ENCODE data around the gene CUBN. TPM values are rescaled to one million over a fixed set of nuclear protein-coding genes. Genes with fewer than 3 reads are reported as not detected.
A peak's percentile ranks its signal among the peaks of the same experiment; 100 is the strongest.

The CUBN gene
- total RNA-seq, 1 experiment from 2014 or later = 0.80 TPM

DNA sequence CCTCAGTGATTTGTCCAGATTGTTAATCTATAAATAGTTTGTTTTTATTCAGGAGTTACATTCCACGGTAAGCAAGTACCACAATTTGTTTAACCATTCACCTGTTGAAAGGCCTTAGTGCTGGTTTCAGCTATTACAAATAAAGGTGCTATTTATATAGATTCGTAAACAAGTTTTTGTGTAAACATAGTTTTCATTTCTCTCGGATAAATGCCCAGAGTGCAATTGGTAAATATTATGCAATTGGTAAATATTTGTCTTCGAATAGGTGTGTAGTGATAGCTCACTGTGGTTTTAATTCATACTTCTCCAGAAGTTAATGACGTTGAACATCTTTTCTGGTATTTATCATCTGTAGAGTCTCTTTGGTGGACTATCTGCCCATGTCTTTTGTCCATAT is 235.9 kb downstream of the CUBN start:
- Histone ChIP-seq H3K9me2 (replicated peaks; ENCODE audit: low read length) (no peaks in the 10 kb centered on the region), H3F3A (ENCODE audit: low read length, unreplicated experiment) (no peaks in the 10 kb centered on the region), H4K20me1 (ENCODE audit: low read length) (no peaks in the 10 kb centered on the region), H3K27me3 (ENCODE audit: low read length) (no peaks in the 10 kb centered on the region), H3K4me3 (ENCODE audit: low read length) (no peak overlapping the region), H3K36me3 (ENCODE audit: low read depth, low read length) (no peaks in the 10 kb centered on the region), H3K9ac (ENCODE audit: low read length) (no peak overlapping the region), H2AFZ (ENCODE audit: low read length) (no peak overlapping the region), H3K79me2 (ENCODE audit: low read length) (no peaks in the 10 kb centered on the region), H3K4me1 (ENCODE audit: insufficient read depth, low read length) (peaks cover 28% of the 10 kb centered on the region), H3K9me3 (ENCODE audit: low read length) (no peaks in the 10 kb centered on the region), H3K27ac (ENCODE audit: low read length) (peak overlapping the region; percentile 51; the same call in 1 of the 2 replicates), H3K4me2 (ENCODE audit: low read length) (peak overlapping the region; percentile 38; the same call in 1 of the 2 replicates)
- BruUV-seq (replicated peaks) = no TSS peak
- ATAC-seq (peak; percentile 64), DNase-seq (peak; percentile 76)
- ChIA-PET POLR2A (ENCODE audit: unreplicated experiment) (no interaction called here), CTCF (no interaction called here)
- intact Hi-C loops (cut with micrococcal nuclease) = loop anchor here (5.0 kb wide), 1 partner anchor 169 kb away; no protein-coding TSS in a partner anchor
- TF ChIP-seq EZH2phosphoT487 (IDR thresholded peaks at IDR 0.05; ENCODE audit: borderline replicate concordance, low read length) (no peak), EZH2 (IDR thresholded peaks at IDR 0.05; ENCODE audit: low read length, unreplicated experiment) (no peak)
- TF ChIP-seq, protein P1, sequence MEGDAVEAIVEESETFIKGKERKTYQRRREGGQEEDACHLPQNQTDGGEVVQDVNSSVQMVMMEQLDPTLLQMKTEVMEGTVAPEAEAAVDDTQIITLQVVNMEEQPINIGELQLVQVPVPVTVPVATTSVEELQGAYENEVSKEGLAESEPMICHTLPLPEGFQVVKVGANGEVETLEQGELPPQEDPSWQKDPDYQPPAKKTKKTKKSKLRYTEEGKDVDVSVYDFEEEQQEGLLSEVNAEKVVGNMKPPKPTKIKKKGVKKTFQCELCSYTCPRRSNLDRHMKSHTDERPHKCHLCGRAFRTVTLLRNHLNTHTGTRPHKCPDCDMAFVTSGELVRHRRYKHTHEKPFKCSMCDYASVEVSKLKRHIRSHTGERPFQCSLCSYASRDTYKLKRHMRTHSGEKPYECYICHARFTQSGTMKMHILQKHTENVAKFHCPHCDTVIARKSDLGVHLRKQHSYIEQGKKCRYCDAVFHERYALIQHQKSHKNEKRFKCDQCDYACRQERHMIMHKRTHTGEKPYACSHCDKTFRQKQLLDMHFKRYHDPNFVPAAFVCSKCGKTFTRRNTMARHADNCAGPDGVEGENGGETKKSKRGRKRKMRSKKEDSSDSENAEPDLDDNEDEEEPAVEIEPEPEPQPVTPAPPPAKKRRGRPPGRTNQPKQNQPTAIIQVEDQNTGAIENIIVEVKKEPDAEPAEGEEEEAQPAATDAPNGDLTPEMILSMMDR (conservative IDR thresholded peaks at IDR 0.05; ENCODE audit: low read depth, low read length) = no peak

DNA sequence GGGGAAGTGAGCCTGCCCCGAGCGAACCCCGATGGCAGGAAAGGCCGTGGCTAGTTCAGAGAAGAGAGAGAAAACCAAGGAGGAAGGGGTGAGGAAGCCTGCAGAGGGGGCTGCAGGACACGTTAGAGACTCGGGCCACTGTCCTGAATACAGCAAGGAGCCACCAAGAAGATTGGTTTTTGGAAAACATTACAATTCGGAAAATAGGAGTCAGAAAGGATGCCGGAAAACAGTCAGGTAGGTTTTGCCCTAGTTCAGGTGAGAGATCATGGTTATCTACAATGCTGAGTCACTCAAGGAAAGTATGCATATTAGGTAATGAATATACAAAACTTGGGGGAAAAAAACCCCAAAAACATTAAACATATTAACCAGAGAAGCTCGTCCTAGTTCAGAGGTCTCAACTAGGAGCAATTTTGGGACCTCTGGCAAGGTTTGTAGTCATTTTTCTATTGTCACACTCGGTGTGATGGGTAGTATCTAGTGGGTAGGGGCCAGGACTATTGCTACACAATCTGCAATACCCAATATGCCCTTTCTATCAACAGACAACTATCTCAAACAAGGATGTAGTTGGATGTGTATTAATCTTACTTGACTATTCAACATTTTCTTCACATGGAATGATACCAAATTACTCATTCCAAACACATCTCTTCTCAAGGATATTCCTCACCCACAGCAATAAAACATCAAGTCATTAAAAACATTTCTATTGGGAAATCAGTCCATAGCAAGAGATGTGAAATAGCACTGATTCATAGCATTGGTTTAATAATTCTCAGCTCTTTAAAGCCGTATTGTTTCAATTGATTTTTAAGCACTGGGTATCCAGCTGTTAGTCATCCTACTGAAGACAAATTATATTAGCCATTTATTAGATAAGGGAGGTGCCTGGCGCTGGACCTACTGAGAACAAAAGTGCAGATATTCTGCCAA is 238.0 kb downstream of the CUBN start:
- no peak overlapping the region for H3K4me3 ChIP-seq (ENCODE audit: low read length)
- ChIA-PET POLR2A (ENCODE audit: unreplicated experiment) (interaction anchor here (0.5 to 0.7 kb wide), 5 partner anchors 63 to 346 kb away, joined by 3 to 10 read pairs (median 4); no protein-coding TSS in a partner anchor), CTCF (no interaction called here)
- no peaks in the 10 kb centered on the region for H3K9me3 ChIP-seq (ENCODE audit: low read length)
- no peaks in the 10 kb centered on the region for H3K79me2 ChIP-seq (ENCODE audit: low read length)
- H3K27ac ChIP-seq (ENCODE audit: low read length) = peak overlapping the region; percentile 82
- H3K4me1 ChIP-seq (ENCODE audit: insufficient read depth, low read length) = peaks cover 28% of the 10 kb centered on the region
- DNase-seq (peak; percentile 77), ATAC-seq (peak; percentile 75)
- no peaks in the 10 kb centered on the region for H3K27me3 ChIP-seq (ENCODE audit: low read length)
- H3F3A ChIP-seq (ENCODE audit: low read length, unreplicated experiment) = no peaks in the 10 kb centered on the region
- H3K4me2 ChIP-seq (ENCODE audit: low read length) = no peak overlapping the region
- intact Hi-C loops (cut with micrococcal nuclease) = loop anchor here (5.0 kb wide), 1 partner anchor 171 kb away; no protein-coding TSS in a partner anchor
- H3K9ac ChIP-seq (ENCODE audit: low read length) = no peak overlapping the region; the same call in 1 of the 2 replicates
- TF ChIP-seq EZH2phosphoT487 (IDR thresholded peaks at IDR 0.05; ENCODE audit: borderline replicate concordance, low read length) (no peak), EZH2 (IDR thresholded peaks at IDR 0.05; ENCODE audit: low read length, unreplicated experiment) (no peak)
- TF ChIP-seq, protein P1 (conservative IDR thresholded peaks at IDR 0.05; ENCODE audit: low read depth, low read length) = no peak
- H2AFZ ChIP-seq (ENCODE audit: low read length) = no peak overlapping the region
- TSS peak; percentile 100 for BruUV-seq (replicated peaks)
- no peaks in the 10 kb centered on the region for H3K9me2 ChIP-seq (replicated peaks; ENCODE audit: low read length)
- no peaks in the 10 kb centered on the region for H4K20me1 ChIP-seq (ENCODE audit: low read length)
- no peaks in the 10 kb centered on the region for H3K36me3 ChIP-seq (ENCODE audit: low read depth, low read length)
